DOHH2 (cell line): ENCODE results near the gene CAPRIN2.

Source experiments
- H3F3A ChIP-seq: fragments of 200-600 bp; sonication (generic), shearing (Covaris generic); 2 replicates; pipeline ENCODE4 v1.6.0; 2016; ENCODE audit warnings: antibody characterized with exemption, mild to moderate bottlenecking; ENCODE audit not compliant: control insufficient read depth, insufficient read depth
- H3K27ac ChIP-seq: fragments of 200-600 bp; sonication (generic); 2 replicates; pipeline ENCODE4 v1.5.1; 2014; ENCODE audit warnings: low read depth, mild to moderate bottlenecking, low read length, moderate library complexity
- H3K27me3 ChIP-seq: fragments of 200-600 bp; sonication (generic); 2 replicates; pipeline ENCODE4 v1.6.1; 2014; ENCODE audit warnings: mild to moderate bottlenecking, low read length, mixed read lengths; ENCODE audit not compliant: control insufficient read depth
- H3K36me3 ChIP-seq: fragments of 200-600 bp; sonication (generic); 2 replicates; pipeline ENCODE4 v1.6.1; 2014; ENCODE audit warnings: mild to moderate bottlenecking, low read length, moderate library complexity, mixed read lengths; ENCODE audit not compliant: control insufficient read depth
- H3K4me1 ChIP-seq: fragments of 200-600 bp; sonication (generic); 2 replicates; pipeline ENCODE4 v1.6.1; 2014; ENCODE audit warnings: mild to moderate bottlenecking, low read length, mixed read lengths; ENCODE audit not compliant: control insufficient read depth
- H3K4me2 ChIP-seq: fragments of 200-600 bp; sonication (generic); 2 replicates; pipeline ENCODE4 v1.6.0; 2014; ENCODE audit warnings: mild to moderate bottlenecking, low read length, moderate library complexity
- H3K4me3 ChIP-seq: fragments of 200-600 bp; sonication (generic); 2 replicates; pipeline ENCODE4 v1.5.1; 2014; ENCODE audit warnings: mild to moderate bottlenecking, low read length, mixed read lengths
- H3K79me2 ChIP-seq: fragments of 200-600 bp; sonication (generic); 2 replicates; pipeline ENCODE4 v1.6.1; 2014; ENCODE audit warnings: mild to moderate bottlenecking, low read length, mixed read lengths; ENCODE audit not compliant: control insufficient read depth
- H3K9me2 ChIP-seq: fragments of 200-600 bp; sonication (generic); replicated peaks from 2 replicates; pipeline ENCODE4 v1.6.1; 2014; ENCODE audit warnings: mild to moderate bottlenecking, low read length, mixed read lengths; ENCODE audit not compliant: control insufficient read depth
- H3K9me3 ChIP-seq: fragments of 200-600 bp; sonication (generic); 2 replicates; pipeline ENCODE4 v1.6.1; 2014; ENCODE audit warnings: antibody characterized with exemption, low read length, mixed read lengths; ENCODE audit not compliant: control insufficient read depth, insufficient read depth
- H4K20me1 ChIP-seq: fragments of 200-600 bp; sonication (generic); 2 replicates; pipeline ENCODE4 v1.6.0; 2014; ENCODE audit warnings: low read depth, mild to moderate bottlenecking, antibody characterized with exemption, low read length, moderate library complexity; ENCODE audit not compliant: control insufficient read depth, insufficient read depth
- EZH2phosphoT487 ChIP-seq: fragments of 200-600 bp; sonication (generic); IDR thresholded peaks from 2 replicates; pipeline ENCODE4 v1.6.1; 2017; ENCODE audit warnings: borderline replicate concordance, mild to moderate bottlenecking, antibody characterized with exemption, low read length, moderate library complexity, mixed read lengths
- TF ChIP-seq, protein P1 (sequence below): fragments of 200-600 bp; sonication (generic); IDR thresholded peaks from one replicate; pipeline ENCODE4 v1.5.1; 2014; ENCODE audit warnings: antibody characterized with exemption, mild to moderate bottlenecking, low read depth, low read length; ENCODE audit not compliant: poor library complexity, severe bottlenecking

CAPRIN2 gene

DNA sequence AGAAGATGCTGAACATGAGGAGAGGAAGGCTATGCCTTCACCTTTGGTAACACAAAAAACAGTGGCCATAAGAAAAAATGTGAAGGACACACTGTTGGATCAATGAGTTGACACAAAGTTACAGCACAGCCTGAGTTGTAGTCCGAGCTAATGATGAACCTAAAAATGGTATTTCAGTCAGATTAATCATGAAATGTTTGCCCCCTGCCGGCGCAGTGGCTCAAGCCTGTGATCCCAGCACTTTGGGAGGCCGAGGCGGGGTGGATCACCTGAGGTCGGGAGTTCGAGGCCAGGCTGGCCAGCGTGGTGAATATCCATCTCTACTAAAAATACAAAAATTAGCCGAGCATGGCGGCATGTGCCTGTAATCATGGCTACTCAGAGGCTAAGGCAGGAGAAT lies 1.3 kb upstream of the CAPRIN2 start:
- no peaks in the 10 kb centered on the region for H3K9me2 ChIP-seq
- 0 out of 2 replicates have a peak, but pooled peaks cover 3% of the 10 kb centered on the region for H3K79me2 ChIP-seq
- TF ChIP-seq, protein P1, sequence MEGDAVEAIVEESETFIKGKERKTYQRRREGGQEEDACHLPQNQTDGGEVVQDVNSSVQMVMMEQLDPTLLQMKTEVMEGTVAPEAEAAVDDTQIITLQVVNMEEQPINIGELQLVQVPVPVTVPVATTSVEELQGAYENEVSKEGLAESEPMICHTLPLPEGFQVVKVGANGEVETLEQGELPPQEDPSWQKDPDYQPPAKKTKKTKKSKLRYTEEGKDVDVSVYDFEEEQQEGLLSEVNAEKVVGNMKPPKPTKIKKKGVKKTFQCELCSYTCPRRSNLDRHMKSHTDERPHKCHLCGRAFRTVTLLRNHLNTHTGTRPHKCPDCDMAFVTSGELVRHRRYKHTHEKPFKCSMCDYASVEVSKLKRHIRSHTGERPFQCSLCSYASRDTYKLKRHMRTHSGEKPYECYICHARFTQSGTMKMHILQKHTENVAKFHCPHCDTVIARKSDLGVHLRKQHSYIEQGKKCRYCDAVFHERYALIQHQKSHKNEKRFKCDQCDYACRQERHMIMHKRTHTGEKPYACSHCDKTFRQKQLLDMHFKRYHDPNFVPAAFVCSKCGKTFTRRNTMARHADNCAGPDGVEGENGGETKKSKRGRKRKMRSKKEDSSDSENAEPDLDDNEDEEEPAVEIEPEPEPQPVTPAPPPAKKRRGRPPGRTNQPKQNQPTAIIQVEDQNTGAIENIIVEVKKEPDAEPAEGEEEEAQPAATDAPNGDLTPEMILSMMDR, result no peak
- TF ChIP-seq EZH2phosphoT487, result no peak
- H3K9me3 ChIP-seq, result no peaks in the 10 kb centered on the region
- no peaks in the 10 kb centered on the region for H3K36me3 ChIP-seq
- H3K27me3 ChIP-seq, result no peaks in the 10 kb centered on the region
- peaks cover 4% of the 10 kb centered on the region; the same call in 1 of the 2 replicates for H3F3A ChIP-seq
- no peak overlapping the region for H3K4me3 ChIP-seq
- no peak overlapping the region for H3K27ac ChIP-seq
- peaks cover 22% of the 10 kb centered on the region for H3K4me1 ChIP-seq
- no peak overlapping the region for H3K4me2 ChIP-seq
- no peaks in the 10 kb centered on the region for H4K20me1 ChIP-seq

DNA sequence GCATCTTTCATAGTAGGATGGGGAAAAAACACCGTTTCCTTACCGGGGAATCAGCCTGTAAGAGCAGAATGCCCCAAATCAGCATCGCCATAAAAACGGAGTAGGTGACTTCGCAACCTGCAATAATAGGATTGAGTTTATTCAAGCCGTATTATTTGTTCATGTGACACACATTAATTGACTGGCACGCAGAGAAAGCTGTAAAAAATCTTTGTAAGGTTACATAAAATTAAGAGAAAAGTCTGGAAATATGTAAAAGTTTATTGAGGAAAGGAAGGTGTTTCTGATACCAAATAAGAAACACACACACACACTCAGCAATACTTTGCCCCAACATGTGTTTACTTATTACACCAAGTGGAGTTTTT lies 628 bp upstream of the CAPRIN2 start:
- H3F3A ChIP-seq, result peaks cover 4% of the 10 kb centered on the region; the same call in 1 of the 2 replicates
- no peaks in the 10 kb centered on the region for H3K36me3 ChIP-seq
- H3K27me3 ChIP-seq, result no peaks in the 10 kb centered on the region
- H3K9me2 ChIP-seq, result no peaks in the 10 kb centered on the region
- no peak overlapping the region for H3K27ac ChIP-seq
- H4K20me1 ChIP-seq, result no peaks in the 10 kb centered on the region
- H3K4me2 ChIP-seq, result peak overlapping the region; percentile 75
- H3K4me3 ChIP-seq, result peak overlapping the region; percentile 96
- TF ChIP-seq, protein P1, result no peak
- no peak for TF ChIP-seq EZH2phosphoT487
- 0 out of 2 replicates have a peak, but pooled peaks cover 3% of the 10 kb centered on the region for H3K79me2 ChIP-seq
- no peaks in the 10 kb centered on the region for H3K9me3 ChIP-seq
- H3K4me1 ChIP-seq, result peaks cover 22% of the 10 kb centered on the region

DNA sequence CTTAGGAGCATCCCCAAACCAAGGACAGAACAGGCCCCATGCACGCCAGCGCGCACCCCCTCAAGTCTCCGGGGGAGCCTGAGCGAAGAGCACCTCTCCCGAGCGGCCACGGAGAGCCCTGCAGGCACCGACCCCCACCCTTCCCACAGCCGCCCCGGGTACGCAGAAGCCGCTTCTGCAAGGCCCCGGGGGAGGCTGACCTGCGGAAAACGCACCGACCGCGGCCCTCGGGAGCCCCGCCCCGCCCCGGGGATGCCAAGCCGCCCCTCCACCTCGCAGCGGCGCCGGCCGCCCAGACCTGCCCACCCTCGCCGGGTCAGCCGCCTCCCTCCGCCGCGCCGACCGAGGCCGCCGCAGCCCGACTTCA lies 385 bp downstream of the CAPRIN2 start:
- no peaks in the 10 kb centered on the region for H3K9me2 ChIP-seq
- no peaks in the 10 kb centered on the region for H4K20me1 ChIP-seq
- no peaks in the 10 kb centered on the region for H3K27me3 ChIP-seq
- peaks cover 4% of the 10 kb centered on the region; the same call in 1 of the 2 replicates for H3F3A ChIP-seq
- H3K4me3 ChIP-seq, result peak overlapping the region; percentile 96
- H3K4me2 ChIP-seq, result peak overlapping the region; percentile 75
- no peak overlapping the region for H3K27ac ChIP-seq
- H3K36me3 ChIP-seq, result no peaks in the 10 kb centered on the region
- TF ChIP-seq, protein P1, result no peak
- no peak for TF ChIP-seq EZH2phosphoT487
- H3K79me2 ChIP-seq, result 0 out of 2 replicates have a peak, but pooled peaks cover 3% of the 10 kb centered on the region
- peaks cover 22% of the 10 kb centered on the region for H3K4me1 ChIP-seq
- no peaks in the 10 kb centered on the region for H3K9me3 ChIP-seq
